HG02852 (cell line): ENCODE measurements around the gene ARTN.

Experiments used
- ATAC-seq: cut with Tn5 transposase; IDR thresholded peaks from one replicate; pipeline ENCODE4 v1.9.1; 2021; ENCODE audit warnings: mild to moderate bottlenecking, moderate library complexity; ENCODE audit not compliant: unreplicated experiment

Gene ARTN

DNA sequence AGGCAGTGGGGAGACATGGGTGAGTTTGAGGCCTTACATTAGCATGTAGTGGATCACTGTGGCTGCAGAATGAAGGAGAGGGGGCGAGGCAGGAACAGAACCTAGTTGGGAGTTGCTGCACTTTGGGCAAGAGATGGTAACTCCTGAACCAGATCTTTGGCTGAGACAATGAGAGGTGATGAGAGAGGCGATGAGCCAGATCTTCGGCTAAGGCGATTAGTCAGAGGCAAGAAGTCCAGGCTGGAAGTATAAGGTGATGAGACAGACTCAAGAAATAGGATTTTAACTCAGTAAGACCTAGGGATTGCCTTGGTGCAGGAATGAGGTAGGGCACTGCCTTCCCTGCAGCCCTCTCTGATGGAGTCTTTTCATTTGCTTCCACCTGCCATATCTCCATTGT lies 9.1 kb upstream of the ARTN start:
- ATAC-seq: no peak

DNA sequence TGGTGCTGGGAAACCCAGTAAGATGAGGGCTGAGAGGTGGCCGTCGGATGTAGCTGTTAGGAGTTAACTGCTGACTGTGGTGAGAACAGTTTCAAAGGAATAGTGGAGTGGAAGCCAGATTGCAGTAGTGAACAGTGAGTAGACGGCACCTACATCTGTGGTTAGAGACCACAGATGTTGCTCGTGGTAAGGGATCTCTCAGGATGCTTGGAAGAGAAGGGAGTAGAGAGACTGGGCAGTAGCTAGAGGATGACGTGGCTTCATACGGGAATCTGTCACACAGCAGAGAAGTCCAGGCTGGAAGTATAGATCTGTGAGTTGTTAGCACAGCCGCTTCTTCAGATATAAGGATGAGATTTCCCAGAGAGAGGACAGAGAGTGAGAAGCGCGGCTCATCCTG lies 7.8 kb upstream of the ARTN start:
- no peak for ATAC-seq

DNA sequence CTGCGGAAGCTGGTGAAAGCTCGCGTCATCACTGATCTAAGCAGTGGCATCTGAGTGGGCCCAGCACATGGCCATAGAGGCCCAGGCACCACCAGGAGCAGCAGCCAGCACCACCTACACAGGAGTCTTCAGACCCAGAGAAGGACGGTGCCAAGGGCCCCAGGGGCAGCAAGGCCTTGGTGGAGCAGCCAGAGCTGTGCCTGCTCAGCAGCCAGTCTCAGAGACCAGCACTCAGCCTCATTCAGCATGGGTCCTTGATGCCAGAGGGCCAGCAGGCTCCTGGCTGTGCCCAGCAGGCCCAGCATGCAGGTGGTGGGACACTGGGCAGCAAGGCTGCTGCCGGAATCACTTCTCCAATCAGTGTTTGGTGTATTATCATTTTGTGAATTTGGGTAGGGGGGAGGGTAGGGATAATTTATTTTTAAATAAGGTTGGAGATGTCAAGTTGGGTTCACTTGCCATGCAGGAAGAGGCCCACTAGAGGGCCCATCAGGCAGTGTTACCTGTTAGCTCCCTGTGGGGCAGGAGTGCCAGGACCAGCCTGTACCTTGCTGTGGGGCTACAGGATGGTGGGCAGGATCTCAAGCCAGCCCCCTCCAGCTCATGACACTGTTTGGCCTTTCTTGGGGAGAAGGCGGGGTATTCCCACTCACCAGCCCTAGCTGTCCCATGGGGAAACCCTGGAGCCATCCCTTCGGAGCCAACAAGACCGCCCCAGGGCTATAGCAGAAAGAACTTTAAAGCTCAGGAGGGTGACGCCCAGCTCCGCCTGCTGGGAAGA lies 3.2 kb upstream of the ARTN start:
- ATAC-seq: no peak

DNA sequence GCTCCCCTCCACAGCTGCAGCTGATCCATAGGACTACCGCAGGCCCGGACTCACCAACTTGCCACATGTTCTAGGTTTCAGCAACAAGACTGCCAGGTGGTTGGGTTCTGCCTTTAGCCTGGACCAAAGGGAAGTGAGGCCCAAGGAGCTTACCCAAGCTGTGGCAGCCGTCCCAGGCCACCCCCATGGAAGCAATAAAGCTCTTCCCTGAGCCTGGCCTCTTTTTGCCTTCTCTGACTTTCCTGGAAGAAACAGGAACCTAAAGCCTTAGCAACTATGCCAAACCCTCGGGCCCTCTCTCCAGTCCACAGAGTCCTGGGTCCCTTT lies 2.7 kb upstream of the ARTN start:
- no peak for ATAC-seq

DNA sequence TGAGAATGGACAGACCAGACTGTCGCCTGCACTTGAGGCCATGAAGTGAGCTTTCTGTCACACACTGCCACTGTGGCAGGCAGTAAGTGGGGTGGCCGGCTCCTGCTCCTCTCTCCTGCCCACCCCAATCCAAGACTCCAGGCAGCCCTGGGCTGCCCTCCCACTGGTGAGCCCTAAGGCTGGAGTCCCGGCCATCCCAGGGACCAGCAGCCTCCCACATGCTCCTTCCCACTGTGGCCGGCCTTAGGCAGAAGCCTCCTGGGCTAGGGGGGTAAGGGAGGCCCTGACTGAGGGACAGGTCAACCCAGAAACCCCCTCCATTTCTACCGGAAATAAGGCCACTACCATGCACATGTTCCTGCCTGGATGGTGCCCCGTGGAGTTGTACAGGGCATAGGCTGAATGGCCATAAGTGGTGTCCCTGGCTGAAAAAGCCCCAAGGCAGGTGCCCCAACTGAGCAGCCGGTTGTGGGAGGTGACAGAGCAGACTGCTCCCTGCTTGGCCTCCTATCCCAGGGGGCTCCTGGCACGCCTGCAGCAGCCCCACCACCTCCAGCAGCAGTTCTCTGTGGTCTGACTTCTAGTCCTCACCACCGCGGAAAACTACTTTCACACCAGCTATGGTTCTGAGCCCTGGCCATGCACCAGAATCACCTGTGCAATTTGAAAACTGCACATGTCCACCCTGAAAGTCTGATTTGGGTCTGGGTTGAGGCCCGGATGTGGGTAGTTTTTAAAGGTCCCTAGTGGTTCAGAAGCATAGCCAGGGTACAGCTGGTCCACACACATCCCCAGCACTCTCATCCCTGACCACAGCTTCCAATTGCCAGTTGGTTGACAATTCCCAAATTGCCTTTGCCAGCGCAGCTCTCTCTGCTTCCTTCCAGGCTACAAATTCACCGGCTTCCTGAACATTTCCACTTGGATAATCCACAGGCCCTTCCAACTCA lies 1.6 kb upstream of the ARTN start:
- ATAC-seq: no peak

DNA sequence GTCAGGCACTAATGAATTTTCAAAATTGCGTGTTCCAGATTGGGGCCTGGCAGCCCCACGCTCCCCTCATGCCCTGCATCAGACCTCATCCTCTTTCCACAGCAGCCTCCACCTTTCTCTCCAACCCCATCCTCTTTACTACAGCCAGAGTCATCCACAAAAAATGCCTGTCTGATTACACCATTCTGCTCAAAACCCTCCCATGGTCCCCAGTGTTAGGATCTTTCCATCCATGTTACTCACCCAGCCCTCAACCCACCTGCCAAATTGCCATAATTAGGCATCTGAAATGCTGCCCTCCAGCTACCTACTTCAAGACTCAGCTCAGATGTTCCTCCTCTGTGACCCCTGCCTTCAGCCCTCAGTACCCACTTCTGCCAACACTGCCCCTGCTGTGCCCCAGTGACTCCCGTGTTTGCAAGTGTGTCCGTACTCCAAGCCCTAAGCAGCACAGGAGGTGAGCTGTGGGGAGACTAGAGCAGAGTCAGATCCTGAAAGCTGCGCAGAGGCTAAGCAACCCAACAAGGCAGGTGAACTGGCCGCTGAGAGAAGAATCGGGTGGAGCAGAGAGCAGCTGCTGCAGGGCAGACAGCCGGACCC lies 715 bp upstream of the ARTN start:
- ATAC-seq: no peak

DNA sequence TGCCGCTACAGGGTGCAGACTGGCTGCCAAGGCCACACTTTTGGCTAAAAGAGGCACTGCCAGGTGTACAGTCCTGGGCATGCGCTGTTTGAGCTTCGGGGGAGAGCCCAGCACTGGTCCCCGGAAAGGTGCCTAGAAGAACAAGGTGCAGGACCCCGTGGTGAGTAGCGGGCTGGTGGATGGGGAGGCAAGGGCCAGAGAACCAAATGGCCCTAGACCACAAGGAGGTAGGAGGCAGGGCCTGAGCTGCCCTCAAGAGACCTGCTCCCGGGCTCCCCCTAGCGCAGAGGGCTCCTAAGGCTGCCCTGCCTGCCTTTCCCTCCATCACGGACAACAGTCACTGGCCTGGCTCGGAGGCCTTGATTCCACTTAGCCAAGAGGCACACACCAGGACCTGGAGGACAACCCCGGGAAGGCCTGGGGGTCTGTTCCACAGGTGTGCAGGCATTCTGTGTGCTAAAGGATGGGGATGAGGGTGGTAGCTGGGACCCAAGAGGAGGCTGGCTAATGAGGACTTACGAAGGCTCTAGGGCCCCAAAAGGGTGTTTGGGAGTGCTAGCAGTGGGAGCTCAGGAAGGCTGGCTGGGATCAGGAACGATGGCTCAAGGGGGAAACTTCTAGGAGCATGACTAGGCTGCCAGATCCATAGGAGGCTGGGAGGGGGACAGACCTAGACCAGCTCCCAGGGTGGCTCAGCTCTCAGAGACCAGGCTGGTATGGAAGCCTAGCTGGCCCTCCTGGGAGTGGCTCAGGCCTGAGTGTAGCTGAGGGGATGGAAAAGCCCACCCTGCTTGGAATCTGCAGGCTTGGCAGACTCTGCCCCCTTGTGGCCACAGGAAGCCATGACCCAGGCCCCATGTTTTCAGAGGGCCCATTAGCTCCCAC lies 742 bp downstream of the ARTN start:
- ATAC-seq: no peak

DNA sequence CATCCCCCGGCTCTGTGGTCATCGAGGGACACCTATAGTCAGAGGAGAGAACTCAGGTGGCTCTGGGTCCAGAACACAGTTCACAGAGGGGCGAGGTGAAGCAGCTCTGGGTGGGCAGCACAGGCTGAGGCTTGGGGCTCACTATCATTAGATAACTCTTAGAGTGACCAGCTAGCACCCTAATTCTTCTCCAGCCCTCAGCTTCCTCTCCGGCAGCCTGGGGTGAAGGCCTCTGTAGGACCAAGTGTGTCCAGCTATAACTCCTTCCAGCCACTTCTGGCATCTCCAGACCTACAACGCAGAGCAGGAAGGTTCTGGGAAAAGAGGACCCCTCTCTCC lies 1.4 kb downstream of the ARTN start:
- ATAC-seq: no peak

DNA sequence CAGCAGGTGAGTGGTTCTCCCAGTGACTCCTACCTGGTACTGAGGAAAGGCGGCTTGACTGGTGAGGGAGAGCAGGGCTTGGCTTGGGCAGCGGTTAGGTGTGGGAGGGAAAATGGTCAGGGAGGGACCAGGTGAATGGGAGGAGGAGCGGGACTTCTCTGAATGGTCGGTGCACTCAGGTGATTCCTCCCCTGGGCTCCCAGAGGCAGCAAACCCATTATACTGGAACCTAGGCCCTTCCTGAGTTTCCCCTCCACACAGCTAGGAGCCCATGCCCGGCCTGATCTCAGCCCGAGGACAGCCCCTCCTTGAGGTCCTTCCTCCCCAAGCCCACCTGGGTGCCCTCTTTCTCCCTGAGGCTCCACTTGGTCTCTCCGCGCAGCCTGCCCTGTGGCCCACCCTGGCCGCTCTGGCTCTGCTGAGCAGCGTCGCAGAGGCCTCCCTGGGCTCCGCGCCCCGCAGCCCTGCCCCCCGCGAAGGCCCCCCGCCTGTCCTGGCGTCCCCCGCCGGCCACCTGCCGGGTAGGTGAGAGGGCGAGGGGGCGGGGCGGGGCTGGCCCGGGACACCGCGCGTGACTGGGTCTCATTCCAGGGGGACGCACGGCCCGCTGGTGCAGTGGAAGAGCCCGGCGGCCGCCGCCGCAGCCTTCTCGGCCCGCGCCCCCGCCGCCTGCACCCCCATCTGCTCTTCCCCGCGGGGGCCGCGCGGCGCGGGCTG lies 2.3 kb downstream of the ARTN start:
- ATAC-seq: no peak

DNA sequence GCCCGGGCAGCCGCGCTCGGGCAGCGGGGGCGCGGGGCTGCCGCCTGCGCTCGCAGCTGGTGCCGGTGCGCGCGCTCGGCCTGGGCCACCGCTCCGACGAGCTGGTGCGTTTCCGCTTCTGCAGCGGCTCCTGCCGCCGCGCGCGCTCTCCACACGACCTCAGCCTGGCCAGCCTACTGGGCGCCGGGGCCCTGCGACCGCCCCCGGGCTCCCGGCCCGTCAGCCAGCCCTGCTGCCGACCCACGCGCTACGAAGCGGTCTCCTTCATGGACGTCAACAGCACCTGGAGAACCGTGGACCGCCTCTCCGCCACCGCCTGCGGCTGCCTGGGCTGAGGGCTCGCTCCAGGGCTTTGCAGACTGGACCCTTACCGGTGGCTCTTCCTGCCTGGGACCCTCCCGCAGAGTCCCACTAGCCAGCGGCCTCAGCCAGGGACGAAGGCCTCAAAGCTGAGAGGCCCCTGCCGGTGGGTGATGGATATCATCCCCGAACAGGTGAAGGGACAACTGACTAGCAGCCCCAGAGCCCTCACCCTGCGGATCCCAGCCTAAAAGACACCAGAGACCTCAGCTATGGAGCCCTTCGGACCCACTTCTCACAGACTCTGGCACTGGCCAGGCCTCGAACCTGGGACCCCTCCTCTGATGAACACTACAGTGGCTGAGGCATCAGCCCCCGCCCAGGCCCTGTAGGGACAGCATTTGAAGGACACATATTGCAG lies 3.0 kb downstream of the ARTN start:
- no peak for ATAC-seq

DNA sequence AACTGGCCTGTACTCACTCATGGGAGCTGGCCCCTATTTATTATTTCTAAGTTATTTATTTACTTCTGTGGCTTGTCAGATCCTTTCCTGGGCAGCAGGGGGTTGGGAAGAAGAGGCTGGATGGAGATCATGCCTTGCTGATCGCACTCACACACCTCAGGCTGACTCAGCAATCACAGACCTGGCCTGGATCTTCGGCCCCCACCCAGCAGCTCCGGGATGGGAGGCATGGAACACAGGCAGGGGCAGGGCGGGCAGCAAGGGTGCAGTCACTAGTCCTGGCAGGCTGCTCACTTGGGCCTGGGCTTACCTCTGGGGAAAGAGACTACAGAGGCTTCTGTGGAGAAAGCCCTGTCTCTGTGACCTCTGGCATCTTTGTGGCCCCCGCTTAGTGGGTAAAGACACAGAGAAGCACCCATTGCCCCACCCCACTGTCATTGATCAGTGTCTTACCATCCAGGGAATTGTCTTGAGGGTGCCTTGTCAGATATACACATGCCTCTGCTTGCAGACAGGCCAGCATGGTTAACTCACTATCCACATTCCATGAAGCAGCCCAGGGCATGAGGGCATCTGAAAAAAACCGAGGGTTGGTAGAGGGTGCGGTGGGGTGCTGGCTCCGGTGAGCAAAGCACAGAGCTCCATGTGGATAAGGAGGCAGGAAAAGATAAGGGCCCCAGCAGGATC lies 3.7 kb downstream of the ARTN start:
- ATAC-seq: no peak

DNA sequence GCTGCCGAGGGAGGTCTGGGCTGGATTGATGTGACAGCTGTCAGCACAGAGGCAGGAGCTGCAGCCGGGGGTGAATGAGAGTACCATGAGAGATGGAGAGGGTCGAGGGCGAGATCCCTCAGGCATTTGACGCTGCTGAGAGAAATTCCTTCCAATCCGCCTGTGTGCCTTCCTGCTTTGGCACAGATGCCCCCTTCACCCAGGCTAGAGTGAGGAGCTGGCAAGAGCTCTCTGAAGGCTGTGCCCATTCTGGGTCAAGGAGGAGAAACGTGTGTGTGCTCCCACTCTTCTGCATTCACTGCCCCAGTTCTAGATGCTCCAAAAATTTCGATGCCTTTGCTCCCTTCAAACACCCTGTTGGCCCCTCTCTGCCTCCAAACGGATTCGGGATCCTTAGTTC lies 4.8 kb downstream of the ARTN start:
- no peak for ATAC-seq

DNA sequence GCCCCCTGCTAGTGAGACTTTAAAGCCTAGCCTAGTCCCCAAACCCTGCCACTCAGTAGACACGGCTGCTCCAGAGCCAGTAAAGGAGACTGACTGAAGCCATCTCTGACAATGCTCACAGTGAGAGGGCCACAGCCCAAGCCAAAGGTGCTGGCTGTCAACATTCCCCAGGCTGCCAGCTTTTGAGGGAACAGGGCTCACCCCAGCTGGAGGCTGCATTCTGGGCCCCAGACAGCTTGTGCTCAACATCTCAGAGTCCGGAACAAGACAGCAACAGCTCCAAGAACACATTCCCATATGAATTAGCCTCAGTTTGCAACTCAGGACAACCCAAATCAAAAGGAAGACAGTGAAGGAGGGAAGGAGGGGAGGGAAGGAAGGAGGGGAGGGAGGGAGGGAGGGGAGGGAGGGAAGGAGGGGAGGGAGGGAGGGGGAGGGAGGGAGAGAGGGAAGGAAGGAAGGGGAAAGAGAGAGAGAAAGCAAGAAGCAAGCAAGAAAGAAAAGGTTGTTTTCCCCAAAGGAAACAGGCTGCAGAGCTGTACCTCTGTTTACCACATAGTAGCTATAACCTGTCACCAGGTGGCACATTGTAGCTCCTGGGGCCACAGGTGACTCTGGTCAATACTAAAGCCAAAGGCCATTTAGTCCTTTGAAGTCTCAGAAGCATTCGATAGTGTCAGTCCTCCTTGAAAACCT lies 5.4 kb downstream of the ARTN start:
- no peak for ATAC-seq

DNA sequence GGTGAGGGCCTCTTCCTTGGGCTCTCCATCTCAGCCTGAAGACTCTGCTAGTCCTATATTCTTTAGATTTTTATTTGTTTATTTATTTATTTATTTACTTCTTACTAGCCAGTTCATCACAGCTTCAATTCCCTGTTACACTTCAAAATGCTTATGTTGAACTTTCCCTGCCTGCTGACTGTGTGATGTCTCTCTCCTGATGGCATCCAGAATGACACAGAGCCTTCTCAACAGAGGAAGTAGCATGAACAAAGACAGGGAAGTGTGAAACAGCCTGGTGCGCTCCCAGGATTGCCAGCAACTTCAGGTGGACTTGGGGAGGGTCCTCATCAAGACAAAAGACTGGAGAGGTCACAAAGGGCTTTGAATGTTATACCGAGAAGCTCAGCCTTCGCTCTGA lies 8.8 kb downstream of the ARTN start:
- no peak for ATAC-seq

DNA sequence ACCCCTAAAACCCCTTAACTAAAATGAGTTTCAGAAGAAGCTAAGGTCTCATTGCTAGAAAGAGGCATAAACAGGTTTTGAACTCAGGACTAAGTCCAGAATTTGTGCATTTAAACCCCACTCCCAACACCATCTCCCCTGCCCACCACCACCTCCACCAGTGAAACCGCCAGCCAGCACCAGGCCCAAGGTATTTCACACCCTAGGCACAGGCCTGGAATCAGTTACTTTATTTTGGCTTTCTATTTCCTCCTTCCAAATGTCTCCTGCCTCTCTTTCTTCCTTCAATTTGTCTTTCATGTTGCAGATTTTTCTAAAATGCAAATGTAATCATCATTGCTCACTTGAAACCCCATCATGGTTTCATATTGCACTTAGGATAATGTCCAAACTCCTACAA lies 11.3 kb downstream of the ARTN start:
- no peak for ATAC-seq

DNA sequence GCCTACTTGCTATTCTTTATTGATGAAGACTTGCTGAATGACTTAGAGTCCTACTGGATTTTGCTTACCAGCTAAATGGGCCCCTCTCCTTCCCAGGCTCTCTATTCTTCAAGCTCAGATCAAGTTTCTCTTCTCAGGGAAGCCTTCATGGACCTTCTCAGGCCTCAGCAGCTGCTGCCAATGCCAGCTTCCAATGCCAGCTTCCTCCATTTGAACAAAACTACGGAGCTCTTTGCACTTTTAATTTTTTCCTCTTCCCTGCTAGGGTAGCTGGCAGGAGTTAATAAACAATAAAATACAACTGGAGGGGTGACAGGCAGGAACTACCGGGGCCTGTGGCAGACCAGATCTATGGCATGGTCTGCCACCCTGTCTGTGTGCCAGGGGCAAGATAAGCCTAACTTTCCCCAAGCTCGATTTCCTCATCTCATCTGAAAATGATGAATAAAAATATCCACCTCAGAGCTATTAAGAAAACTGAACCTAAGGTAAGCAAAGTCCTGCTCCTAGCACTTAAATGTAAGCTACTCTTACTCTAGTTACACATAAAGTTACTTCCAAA lies 12.2 kb downstream of the ARTN start:
- no peak for ATAC-seq

DNA sequence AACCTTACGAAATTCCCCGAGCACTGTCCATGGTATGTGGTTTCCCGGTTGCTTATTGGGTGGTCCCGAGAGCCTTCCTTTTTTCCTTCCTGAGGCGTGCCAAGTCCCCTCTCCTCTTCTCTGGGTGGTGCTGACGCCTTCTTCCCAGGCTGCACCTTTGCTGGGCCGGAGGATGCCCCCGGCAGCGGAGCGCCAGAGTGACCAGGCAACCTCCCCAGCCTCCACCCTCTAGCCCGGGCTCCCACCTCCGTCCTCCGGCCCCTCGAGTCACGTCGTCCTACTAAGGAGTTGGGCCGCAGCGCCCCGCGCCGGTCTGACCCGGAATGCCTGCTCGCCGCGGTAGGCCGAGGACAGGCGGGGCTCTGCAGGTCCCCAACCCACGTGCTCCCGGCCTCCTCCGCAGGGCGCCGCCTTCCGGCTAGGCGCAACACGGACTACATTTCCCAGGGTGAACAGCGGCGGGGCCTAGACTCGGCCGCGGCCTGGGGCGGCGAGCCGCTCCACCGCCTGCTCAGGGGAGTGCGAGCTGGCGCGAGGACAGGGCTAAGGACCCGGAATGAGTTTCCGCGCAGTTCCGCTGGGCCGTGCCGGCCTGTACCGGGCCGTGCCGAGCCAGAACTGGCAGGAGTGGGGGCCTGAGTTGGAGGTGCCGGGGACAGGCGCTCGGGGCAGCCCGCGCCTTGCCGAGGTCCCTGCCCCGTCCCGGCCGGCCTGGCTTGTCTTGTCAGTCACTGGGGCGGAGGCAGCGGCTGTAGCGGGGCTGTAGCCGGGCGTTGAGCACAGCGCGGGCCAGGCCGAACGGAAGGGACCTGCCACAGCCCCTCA lies 12.8 kb downstream of the ARTN start, which contains the start of gene IPO13:
IPO13 (plus strand) TSS at position 715 of the 825 bp plus-strand sequence. CDS start 651 bp downstream, outside the sequence.
- peak; percentile 91 for ATAC-seq
